Measurements from ENCODE around the gene NTN1. TPM values are rescaled to one million over a fixed set of nuclear protein-coding genes. Genes with fewer than 3 reads are reported as not detected.
A peak's percentile ranks its signal among the peaks of the same experiment; 100 is the strongest.

The NTN1 gene
- total RNA-seq, 1 donor from 2014 or later, result 0.45 TPM

DNA sequence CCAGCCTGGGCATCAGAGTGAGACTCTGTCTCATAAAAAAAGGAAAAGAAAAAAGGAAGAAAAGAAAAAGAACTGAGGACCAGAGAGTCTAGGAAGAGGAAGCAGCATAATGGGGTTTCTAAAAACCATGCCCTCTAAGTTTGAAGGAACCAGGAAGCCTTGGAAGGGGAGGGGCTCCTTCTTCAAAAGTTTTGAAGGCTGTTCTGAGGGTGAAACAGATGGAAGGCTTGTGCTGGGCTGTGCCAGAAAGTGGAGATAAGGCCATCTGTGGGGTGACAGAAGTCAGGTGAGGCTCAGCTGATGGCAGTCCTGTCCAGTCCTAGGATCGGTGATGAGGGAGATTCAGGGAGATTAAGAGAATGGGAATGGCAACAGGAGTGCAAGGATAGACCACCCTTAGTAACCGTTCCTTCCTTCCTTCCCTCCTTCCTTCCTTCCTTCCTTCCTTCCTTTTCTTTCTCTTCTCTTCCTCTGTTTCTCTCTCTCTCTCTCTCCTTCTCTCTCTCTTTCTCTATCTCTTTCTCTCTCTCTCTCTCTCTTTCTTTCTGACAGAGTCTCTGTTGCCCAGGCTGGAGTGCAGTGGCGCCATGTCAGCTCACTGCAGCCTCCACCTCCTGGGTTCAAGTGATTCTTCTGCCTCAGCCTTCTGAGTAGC, 182.6 kb downstream of the NTN1 start:
- Histone ChIP-seq H3K4me3 (no peak overlapping the region), H3K9me3 (ENCODE audit: low read depth) (no peaks in the 10 kb centered on the region), H3K36me3 (no peaks in the 10 kb centered on the region), H4K20me1 (ENCODE audit: low read depth) (peaks cover 36% of the 10 kb centered on the region), H3K9ac (no peak overlapping the region), H3K4me2 (no peak overlapping the region), H2AFZ (replicated peaks) (no peak overlapping the region), H3K27me3 (peaks cover 77% of the 10 kb centered on the region), H3K79me2 (ENCODE audit: low read depth) (no peaks in the 10 kb centered on the region), H3K27ac (no peak overlapping the region), H3K4me1 (peaks cover 32% of the 10 kb centered on the region), H3F3A (ENCODE audit: low read depth) (peaks cover 29% of the 10 kb centered on the region)
- H3K36me3 Mint-ChIP-seq, result no peaks in the 10 kb centered on the region
- peaks cover 29% of the 10 kb centered on the region for H3K4me1 Mint-ChIP-seq
- TF ChIP-seq, protein P1, sequence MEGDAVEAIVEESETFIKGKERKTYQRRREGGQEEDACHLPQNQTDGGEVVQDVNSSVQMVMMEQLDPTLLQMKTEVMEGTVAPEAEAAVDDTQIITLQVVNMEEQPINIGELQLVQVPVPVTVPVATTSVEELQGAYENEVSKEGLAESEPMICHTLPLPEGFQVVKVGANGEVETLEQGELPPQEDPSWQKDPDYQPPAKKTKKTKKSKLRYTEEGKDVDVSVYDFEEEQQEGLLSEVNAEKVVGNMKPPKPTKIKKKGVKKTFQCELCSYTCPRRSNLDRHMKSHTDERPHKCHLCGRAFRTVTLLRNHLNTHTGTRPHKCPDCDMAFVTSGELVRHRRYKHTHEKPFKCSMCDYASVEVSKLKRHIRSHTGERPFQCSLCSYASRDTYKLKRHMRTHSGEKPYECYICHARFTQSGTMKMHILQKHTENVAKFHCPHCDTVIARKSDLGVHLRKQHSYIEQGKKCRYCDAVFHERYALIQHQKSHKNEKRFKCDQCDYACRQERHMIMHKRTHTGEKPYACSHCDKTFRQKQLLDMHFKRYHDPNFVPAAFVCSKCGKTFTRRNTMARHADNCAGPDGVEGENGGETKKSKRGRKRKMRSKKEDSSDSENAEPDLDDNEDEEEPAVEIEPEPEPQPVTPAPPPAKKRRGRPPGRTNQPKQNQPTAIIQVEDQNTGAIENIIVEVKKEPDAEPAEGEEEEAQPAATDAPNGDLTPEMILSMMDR (IDR thresholded peaks at IDR 0.05), result no peak
- no peak overlapping the region for H3K4me3 Mint-ChIP-seq
- peaks cover 19% of the 10 kb centered on the region for H3K9me3 Mint-ChIP-seq
- DNase-seq (ENCODE audit: low spot score), result no peak
- H3K27ac Mint-ChIP-seq, result no peak overlapping the region
- H3K27me3 Mint-ChIP-seq (ENCODE audit: insufficient read depth, low read depth), result peaks cover 26% of the 10 kb centered on the region

DNA sequence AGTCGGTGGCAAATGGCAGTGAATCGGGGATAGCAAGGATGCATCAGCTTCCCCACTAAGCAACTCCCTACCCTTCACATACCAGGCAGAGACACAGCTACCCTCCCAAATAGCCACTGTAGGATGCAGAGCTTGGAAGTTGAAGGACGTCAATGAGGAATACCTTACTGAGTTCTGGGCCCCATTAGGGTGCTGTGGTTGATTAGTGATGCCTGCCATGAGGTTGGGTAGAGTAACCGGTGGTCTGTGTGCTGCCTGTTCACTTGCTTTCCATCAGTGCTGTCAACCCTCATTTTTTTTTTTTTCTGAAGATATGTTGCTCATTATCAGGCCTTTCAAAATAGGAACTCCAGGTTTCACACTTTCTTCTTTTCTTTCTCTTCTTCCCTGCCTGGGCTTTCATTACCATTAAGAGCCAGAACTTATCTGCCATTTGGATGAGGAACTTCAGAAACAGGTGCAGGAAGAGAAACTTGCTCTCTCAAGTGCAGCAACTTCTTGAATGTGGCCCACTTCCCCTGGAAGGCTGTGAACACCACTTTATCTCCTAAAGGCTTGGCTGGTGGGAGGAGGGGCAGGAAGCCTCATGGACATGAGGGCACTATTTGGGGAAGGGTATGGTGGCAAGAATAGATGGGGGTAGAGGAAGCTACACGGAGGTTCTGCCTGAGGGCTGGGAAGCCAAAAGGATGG, 183.5 kb downstream of the NTN1 start:
- Mint-ChIP-seq H3K27ac (no peak overlapping the region), H3K36me3 (no peaks in the 10 kb centered on the region), H3K27me3 (ENCODE audit: insufficient read depth, low read depth) (peaks cover 33% of the 10 kb centered on the region), H3K4me1 (peaks cover 29% of the 10 kb centered on the region), H3K9me3 (peaks cover 14% of the 10 kb centered on the region), H3K4me3 (peak overlapping the region; percentile 41)
- Histone ChIP-seq H3K79me2 (ENCODE audit: low read depth) (no peaks in the 10 kb centered on the region), H3K4me3 (no peak overlapping the region), H3K36me3 (no peaks in the 10 kb centered on the region), H3K4me2 (no peak overlapping the region), H3K27ac (no peak overlapping the region), H2AFZ (replicated peaks) (no peak overlapping the region), H3K9me3 (ENCODE audit: low read depth) (no peaks in the 10 kb centered on the region), H4K20me1 (ENCODE audit: low read depth) (peaks cover 35% of the 10 kb centered on the region), H3K9ac (no peak overlapping the region), H3F3A (ENCODE audit: low read depth) (peaks cover 21% of the 10 kb centered on the region), H3K27me3 (peaks cover 86% of the 10 kb centered on the region), H3K4me1 (peaks cover 26% of the 10 kb centered on the region)
- DNase-seq (ENCODE audit: low spot score), result no peak
- no peak for TF ChIP-seq EZH2phosphoT487 (IDR thresholded peaks at IDR 0.05)
- TF ChIP-seq EZH2 (IDR thresholded peaks at IDR 0.05), result no peak
- TF ChIP-seq, protein P1 (IDR thresholded peaks at IDR 0.05), result no peak

DNA sequence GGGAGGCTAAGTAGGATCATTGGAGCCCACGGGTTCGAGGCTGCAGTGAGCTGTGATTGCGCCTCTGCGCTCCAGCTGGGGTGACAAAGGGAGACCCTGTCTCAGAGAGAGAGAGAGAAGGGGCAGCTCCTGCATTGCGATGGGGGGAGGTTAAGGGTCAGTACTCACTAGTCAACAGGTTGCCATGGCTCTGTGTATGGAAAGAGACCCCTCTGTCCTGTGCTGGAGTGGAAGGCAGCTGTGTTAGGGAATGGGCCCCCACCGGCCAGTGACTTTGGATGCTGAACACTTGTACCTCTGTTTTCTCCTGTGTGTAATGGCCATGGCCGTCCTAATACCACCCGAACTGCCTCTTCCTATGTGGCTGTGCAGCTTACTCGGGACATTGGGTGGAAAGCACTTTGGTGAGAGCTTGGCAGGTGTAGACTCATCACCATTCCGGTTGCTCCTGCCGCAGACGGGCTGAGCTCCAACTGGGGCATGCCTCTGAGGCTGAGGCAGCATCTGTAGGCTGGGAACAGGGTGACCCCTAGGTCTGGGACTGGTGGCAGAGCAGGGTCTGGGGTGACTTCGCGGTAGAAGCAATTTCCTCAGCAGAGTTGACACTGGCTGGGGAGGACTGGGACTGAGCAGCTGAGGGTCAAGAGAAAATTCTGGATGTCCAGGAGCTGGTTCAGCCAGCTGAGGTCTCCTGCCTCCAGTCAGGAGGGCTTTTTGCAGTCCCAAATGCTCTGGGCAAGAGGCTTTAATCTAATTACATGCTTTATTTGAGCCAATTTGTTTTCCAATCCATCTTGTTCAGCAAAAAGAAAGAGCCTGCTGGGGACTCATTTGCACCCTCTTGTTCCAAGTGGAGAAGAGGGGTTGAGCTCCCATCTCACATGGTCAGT, 184.5 kb downstream of the NTN1 start:
- H2AFZ ChIP-seq (replicated peaks), result no peak overlapping the region
- peak; percentile 55 for DNase-seq (ENCODE audit: low spot score)
- H3K27me3 Mint-ChIP-seq (ENCODE audit: insufficient read depth, low read depth), result peaks cover 39% of the 10 kb centered on the region
- peaks cover 21% of the 10 kb centered on the region for H3K4me1 Mint-ChIP-seq
- H4K20me1 ChIP-seq (ENCODE audit: low read depth), result peaks cover 27% of the 10 kb centered on the region
- H3K27ac Mint-ChIP-seq, result no peak overlapping the region
- no peak overlapping the region for H3K9ac ChIP-seq
- H3K4me3 ChIP-seq, result no peak overlapping the region
- no peak for TF ChIP-seq EZH2phosphoT487 (IDR thresholded peaks at IDR 0.05)
- TF ChIP-seq, protein P1 (IDR thresholded peaks at IDR 0.05), result no peak
- H3K9me3 ChIP-seq (ENCODE audit: low read depth), result no peaks in the 10 kb centered on the region
- H3K36me3 ChIP-seq, result no peaks in the 10 kb centered on the region
- H3K9me3 Mint-ChIP-seq, result peaks cover 14% of the 10 kb centered on the region
- no peaks in the 10 kb centered on the region for H3K36me3 Mint-ChIP-seq
- no peak overlapping the region for H3K27ac ChIP-seq
- peaks cover 16% of the 10 kb centered on the region for H3K4me1 ChIP-seq
- no peak overlapping the region for H3K4me3 Mint-ChIP-seq
- no peaks in the 10 kb centered on the region for H3K79me2 ChIP-seq (ENCODE audit: low read depth)
- peaks cover 12% of the 10 kb centered on the region for H3F3A ChIP-seq (ENCODE audit: low read depth)
- H3K27me3 ChIP-seq, result peaks cover 84% of the 10 kb centered on the region
- peak overlapping the region; percentile 56 for H3K4me2 ChIP-seq
